Renal pelvis (tissue), 4 donors: ENCODE data around the gene ZNF286A. TPM values are rescaled to one million over a fixed set of nuclear protein-coding genes. Genes with fewer than 3 reads are reported as not detected.
"Not testable (repeated sequence)": the region's sequence is repeated elsewhere in the genome, so short reads cannot be mapped to it uniquely, and the experiment has no call there.

Source experiments
- DNase-seq: peaks from one replicate; pipeline ENCODE4 v3.0.0-alpha.2; 2013
- polyA plus RNA-seq, 3 donors: library from polyadenylated mRNA; unstranded; fragments of 120-200 nt; gene quantifications; one replicate each; pipeline ENCODE4 v1.2.1, GENCODE V29; 2013; ENCODE audit not compliant: insufficient read length in 3 of 3

ZNF286A gene
- polyA plus RNA-seq, 3 donors = 35.0 to 48.8 (median 41.5) TPM

GRCh38 chr17:15749403-15749802 is 49.9 kb downstream of the ZNF286A start:
- not testable (repeated sequence) for DNase-seq

- not testable (repeated sequence) for DNase-seq
Measured at GRCh38 chr17:15768865-15769533, 69.4 kb downstream of the ZNF286A start.

Other genes starting within 250 kb of the ZNF286A start
- 10 to 100 TPM in 1 of 3 donors, 1 to 10 TPM in 2; 3.4 to 15.2 (median 7.8) TPM for gene CDRT4, start 232.1 kb upstream of the ZNF286A start, polyA plus RNA-seq
- 10 to 100 TPM; 10.0 to 18.7 (median 15.3) TPM for gene TVP23C, start 136.3 kb upstream of the ZNF286A start, polyA plus RNA-seq
- gene FBXW10B, start 80.0 kb upstream of the ZNF286A start, polyA plus RNA-seq = 1 to 10 TPM in 2 of 3 donors, under 1 TPM in 1; 0.74 to 2.1 (median 1.1) TPM
- gene TRIM16, start 15.4 kb upstream of the ZNF286A start, polyA plus RNA-seq = 10 to 100 TPM; 22.3 to 26.7 (median 23.3) TPM
- 1 to 10 TPM in 2 of 3 donors, under 1 TPM in 1; 0.44 to 1.8 (median 1.0) TPM for gene TBC1D26, start 32.5 kb downstream of the ZNF286A start, polyA plus RNA-seq
- gene ADORA2B, start 245.4 kb downstream of the ZNF286A start, polyA plus RNA-seq = 1 to 10 TPM; 1.3 to 7.9 (median 4.9) TPM